EL (cell line): ENCODE measurements around the gene RBMS3.

Experiments
- DNase-seq: peaks from one replicate; pipeline ENCODE4 v3.0.0-alpha.2; 2016

Gene RBMS3

GRCh38 chr3:29590461-29590860 is 309.6 kb downstream of the RBMS3 start:
- DNase-seq = no peak

- DNase-seq = no peak
These were observed 310.7 kb downstream of the RBMS3 start for GRCh38 chr3:29591579-29591978.

GRCh38 chr3:29593802-29594201 is 312.9 kb downstream of the RBMS3 start:
- DNase-seq = no peak

GRCh38 chr3:29594261-29594660 is 313.4 kb downstream of the RBMS3 start:
- peak; percentile 8 for DNase-seq

- DNase-seq = no peak
These were observed 316.6 kb downstream of the RBMS3 start for GRCh38 chr3:29597376-29598008.

- DNase-seq = no peak
These were observed 321.2 kb downstream of the RBMS3 start for GRCh38 chr3:29601861-29602585.

- peak; percentile 21 for DNase-seq
These were observed 325.0 kb downstream of the RBMS3 start for GRCh38 chr3:29605845-29606244.

GRCh38 chr3:29606416-29606815 is 325.5 kb downstream of the RBMS3 start:
- no peak for DNase-seq

GRCh38 chr3:29608414-29609327 is 327.8 kb downstream of the RBMS3 start:
- DNase-seq = no peak

- no peak for DNase-seq
These were observed 328.5 kb downstream of the RBMS3 start for GRCh38 chr3:29609328-29609811.

- DNase-seq = no peak
These were observed 329.9 kb downstream of the RBMS3 start for GRCh38 chr3:29610781-29611180.

- no peak for DNase-seq
These were observed 330.4 kb downstream of the RBMS3 start for GRCh38 chr3:29611252-29611651.

- DNase-seq = no peak
These were observed 331.7 kb downstream of the RBMS3 start for GRCh38 chr3:29612536-29612935.

GRCh38 chr3:29614954-29615353 is 334.1 kb downstream of the RBMS3 start:
- no peak for DNase-seq

- DNase-seq = no peak
These were observed 337.8 kb downstream of the RBMS3 start for GRCh38 chr3:29618395-29619282.

GRCh38 chr3:29619676-29620075 is 338.8 kb downstream of the RBMS3 start:
- DNase-seq = no peak

GRCh38 chr3:29627136-29628117 is 346.6 kb downstream of the RBMS3 start:
- no peak for DNase-seq

- no peak for DNase-seq
These were observed 347.9 kb downstream of the RBMS3 start for GRCh38 chr3:29628795-29629194.

GRCh38 chr3:29635888-29636287 is 355.0 kb downstream of the RBMS3 start:
- no peak for DNase-seq

GRCh38 chr3:29637068-29637467 is 356.2 kb downstream of the RBMS3 start:
- DNase-seq = no peak
